HepG2 (cell line): ENCODE data around the gene DQX1. TPM values are rescaled to one million over a fixed set of nuclear protein-coding genes. Genes with fewer than 3 reads are reported as not detected.

ENCODE experiments used
- CHCHD3 ChIP-seq: sonication (generic); formaldehyde crosslinking; IDR thresholded peaks from 2 replicates; pipeline ENCODE4 v1.8.0; 2022; ENCODE audit warnings: mild to moderate bottlenecking, missing genetic modification reagents, moderate library complexity
- ELF1 ChIP-seq: sonication (generic); formaldehyde crosslinking; IDR thresholded peaks from 2 replicates; pipeline ENCODE4 v1.4.0; 2020; ENCODE audit warnings: missing genetic modification reagents
- GATAD2A ChIP-seq: IDR thresholded peaks from 2 replicates; pipeline ENCODE4 v1.6.1; 2016
- IKZF1 ChIP-seq: fragments of 450-650 bp; IDR thresholded peaks from 2 replicates; pipeline ENCODE4 v1.7.1; 2016
- ISL2 ChIP-seq: sonication (generic); formaldehyde crosslinking; IDR thresholded peaks from 2 replicates; pipeline ENCODE4 v1.5.0; 2020; ENCODE audit warnings: missing genetic modification reagents
- KDM5A ChIP-seq: fragments of 200-600 bp; sonication (generic); IDR thresholded peaks from 2 replicates; pipeline ENCODE4 v1.7.0; 2018; ENCODE audit warnings: antibody characterized with exemption, mild to moderate bottlenecking, low read length, borderline replicate concordance
- MAFG ChIP-seq: sonication (generic); formaldehyde crosslinking; IDR thresholded peaks from 2 replicates; pipeline ENCODE4 v1.5.1; 2020; ENCODE audit warnings: mild to moderate bottlenecking, missing genetic modification reagents
- NFE2 ChIP-seq: sonication (generic); formaldehyde crosslinking; IDR thresholded peaks from 2 replicates; pipeline ENCODE4 v1.4.0; 2020; ENCODE audit warnings: missing genetic modification reagents
- NONO ChIP-seq, 2 experiments: fragments of 450-650 bp in 1 of 2; sonication (generic) in 1 of 2; formaldehyde crosslinking in 1 of 2; IDR thresholded peaks in 1 of 2; conservative IDR thresholded peaks in 1 of 2; 2 replicates each; pipeline versions ENCODE4 v1.6.1 to v1.8.0; 2017 to 2022; ENCODE audit warnings: mild to moderate bottlenecking in 1 of 2, missing genetic modification reagents in 1 of 2, moderate library complexity in 1 of 2
- NR1H2 ChIP-seq: sonication (generic); formaldehyde crosslinking; IDR thresholded peaks from 2 replicates; pipeline ENCODE4 v1.8.1; 2022; ENCODE audit warnings: low read depth, missing genetic modification reagents, borderline replicate concordance
- PHF21A ChIP-seq: sonication (generic); formaldehyde crosslinking; IDR thresholded peaks from 2 replicates; pipeline ENCODE4 v1.5.0; 2020; ENCODE audit warnings: mild to moderate bottlenecking, missing genetic modification reagents
- PRPF4 ChIP-seq: fragments of 200-400 bp; formaldehyde crosslinking; IDR thresholded peaks from 2 replicates; pipeline ENCODE4 v1.6.1; 2016; ENCODE audit warnings: low read length, low read depth; ENCODE audit not compliant: poor library complexity, severe bottlenecking
- SOX6 ChIP-seq, 2 experiments: fragments of 450-650 bp in 1 of 2; sonication (generic) in 1 of 2; formaldehyde crosslinking in 1 of 2; IDR thresholded peaks; 2 replicates each; pipeline versions ENCODE4 v1.4.0 to v1.6.1; 2017 to 2020; ENCODE audit warnings: antibody characterized with exemption in 1 of 2, mild to moderate bottlenecking in 1 of 2, missing genetic modification reagents in 1 of 2
- TGIF2 ChIP-seq: IDR thresholded peaks from 2 replicates; pipeline ENCODE4 v1.6.1; 2016; ENCODE audit warnings: control low read depth, missing compliant biosample characterization
- ZFP41 ChIP-seq: sonication (generic); formaldehyde crosslinking; IDR thresholded peaks from 2 replicates; pipeline ENCODE4 v1.4.0; 2020; ENCODE audit warnings: mild to moderate bottlenecking, missing genetic modification reagents, borderline replicate concordance
- ZFP90 ChIP-seq: sonication (generic); formaldehyde crosslinking; IDR thresholded peaks from 2 replicates; pipeline ENCODE4 v1.8.0; 2022; ENCODE audit warnings: missing genetic modification reagents, mild to moderate bottlenecking, inconsistent platforms, borderline replicate concordance
- ZNF552 ChIP-seq: sonication (generic); formaldehyde crosslinking; IDR thresholded peaks from 2 replicates; pipeline ENCODE4 v1.9.0; 2022; ENCODE audit warnings: missing genetic modification reagents, mild to moderate bottlenecking, borderline replicate concordance
- ZNF562 ChIP-seq: sonication (generic); formaldehyde crosslinking; IDR thresholded peaks from 2 replicates; pipeline ENCODE4 v1.8.0; 2022; ENCODE audit warnings: missing genetic modification reagents, borderline replicate concordance
- ZNF746 ChIP-seq: sonication (generic); formaldehyde crosslinking; IDR thresholded peaks from 2 replicates; pipeline ENCODE4 v1.8.0; 2022; ENCODE audit warnings: mild to moderate bottlenecking, missing genetic modification reagents
- ZNF75D ChIP-seq: sonication (generic); formaldehyde crosslinking; IDR thresholded peaks from 2 replicates; pipeline ENCODE4 v1.8.1; 2023; ENCODE audit warnings: missing genetic modification reagents, mild to moderate bottlenecking, borderline replicate concordance
- polyA plus RNA-seq, 8 experiments: library from polyadenylated mRNA; depleted of rRNA in 3 of 8; stranded (reverse) in 7 of 8; unstranded in 1 of 8; fragments of >200 nt; fragmentation: Illumina TruSeq in 4 of 8; extraction: Trizol in 4 of 8; gene quantifications; 2 replicates each; pipeline versions ENCODE4 v1.2.1 to v1.2.3, GENCODE V29; 2011 to 2016; ENCODE audit warnings: low read depth in 4 of 8, missing spikeins in 1 of 8, mixed read lengths in 1 of 8; ENCODE audit not compliant: insufficient read depth in 1 of 8
- total RNA-seq, 5 experiments: library from RNA; depleted of rRNA; stranded (reverse); fragments of >200 nt; fragmentation: Illumina TruSeq; extraction: Trizol; gene quantifications; 2 replicates each; pipeline ENCODE4 v1.2.3, GENCODE V29; 2016; ENCODE audit warnings: low read depth in 1 of 5
- TF ChIP-seq, protein P1 (sequence below): IDR thresholded peaks from 2 replicates; pipeline ENCODE4 v1.6.1; 2012; ENCODE audit warnings: low read length, improper control_type of control experiment
- TF ChIP-seq, protein P2 (sequence below): sonication (generic); formaldehyde crosslinking; IDR thresholded peaks from 2 replicates; pipeline ENCODE4 v1.8.1; 2023; ENCODE audit warnings: mild to moderate bottlenecking, missing genetic modification reagents
- TF ChIP-seq, protein P3 (sequence below): sonication (generic); formaldehyde crosslinking; IDR thresholded peaks from 2 replicates; pipeline ENCODE4 v1.4.0; 2020; ENCODE audit warnings: missing genetic modification reagents

Gene DQX1
- total and polyA plus RNA-seq, 2 of the 13 experiments (the other 11 are each of a cell fraction or from before 2014, with no cell fraction given) = 27.6 to 89.8 TPM

DNA sequence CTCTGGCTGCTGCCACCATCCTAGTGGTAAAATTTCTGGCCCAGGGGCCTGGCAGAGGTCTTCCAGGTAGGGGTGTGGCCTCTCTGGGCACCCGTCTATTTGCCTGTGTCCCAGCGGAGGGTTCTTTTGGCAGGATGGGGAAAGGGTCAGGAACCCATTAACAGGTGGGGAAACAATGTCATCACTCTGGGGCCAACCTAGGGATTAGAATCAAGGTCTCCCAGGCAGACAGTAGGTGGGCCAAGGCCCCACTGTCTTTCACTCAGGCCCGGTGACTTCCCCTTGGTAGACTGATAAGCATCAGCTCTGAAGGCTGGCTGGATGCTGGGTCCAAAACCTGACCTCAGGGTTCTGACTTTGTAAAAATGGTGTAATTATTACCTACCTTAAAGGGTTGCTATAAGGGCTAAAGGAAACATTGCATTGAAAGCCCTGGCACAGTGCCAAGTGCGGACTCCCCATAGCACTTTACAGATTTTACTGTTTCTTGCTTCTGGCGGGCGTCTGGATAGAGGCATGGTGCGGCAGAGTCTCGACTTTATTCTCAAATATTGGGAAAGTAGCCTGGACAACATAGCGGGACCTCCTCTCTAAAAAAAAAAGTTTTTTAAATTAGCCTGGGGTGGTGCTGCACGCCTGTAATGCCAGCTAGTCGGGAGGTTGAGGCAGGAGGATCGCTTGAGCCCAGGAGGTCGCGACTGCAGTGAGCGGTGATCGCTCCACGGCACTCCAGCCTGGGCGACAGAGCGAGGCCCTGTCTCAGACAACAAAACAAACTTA is 28.8 kb downstream of the DQX1 start (continued):
- TF ChIP-seq SOX6 (IDR thresholded peaks at IDR 0.05) = no peak
- TF ChIP-seq SOX6 (CRISPR knock-in tag; IDR thresholded peaks at IDR 0.05) = peak; percentile 84
- TF ChIP-seq ZFP90 (CRISPR knock-in tag) = 0 out of 2 replicates have a peak, but pooled peaks have one; percentile 32
- TF ChIP-seq, protein P1, sequence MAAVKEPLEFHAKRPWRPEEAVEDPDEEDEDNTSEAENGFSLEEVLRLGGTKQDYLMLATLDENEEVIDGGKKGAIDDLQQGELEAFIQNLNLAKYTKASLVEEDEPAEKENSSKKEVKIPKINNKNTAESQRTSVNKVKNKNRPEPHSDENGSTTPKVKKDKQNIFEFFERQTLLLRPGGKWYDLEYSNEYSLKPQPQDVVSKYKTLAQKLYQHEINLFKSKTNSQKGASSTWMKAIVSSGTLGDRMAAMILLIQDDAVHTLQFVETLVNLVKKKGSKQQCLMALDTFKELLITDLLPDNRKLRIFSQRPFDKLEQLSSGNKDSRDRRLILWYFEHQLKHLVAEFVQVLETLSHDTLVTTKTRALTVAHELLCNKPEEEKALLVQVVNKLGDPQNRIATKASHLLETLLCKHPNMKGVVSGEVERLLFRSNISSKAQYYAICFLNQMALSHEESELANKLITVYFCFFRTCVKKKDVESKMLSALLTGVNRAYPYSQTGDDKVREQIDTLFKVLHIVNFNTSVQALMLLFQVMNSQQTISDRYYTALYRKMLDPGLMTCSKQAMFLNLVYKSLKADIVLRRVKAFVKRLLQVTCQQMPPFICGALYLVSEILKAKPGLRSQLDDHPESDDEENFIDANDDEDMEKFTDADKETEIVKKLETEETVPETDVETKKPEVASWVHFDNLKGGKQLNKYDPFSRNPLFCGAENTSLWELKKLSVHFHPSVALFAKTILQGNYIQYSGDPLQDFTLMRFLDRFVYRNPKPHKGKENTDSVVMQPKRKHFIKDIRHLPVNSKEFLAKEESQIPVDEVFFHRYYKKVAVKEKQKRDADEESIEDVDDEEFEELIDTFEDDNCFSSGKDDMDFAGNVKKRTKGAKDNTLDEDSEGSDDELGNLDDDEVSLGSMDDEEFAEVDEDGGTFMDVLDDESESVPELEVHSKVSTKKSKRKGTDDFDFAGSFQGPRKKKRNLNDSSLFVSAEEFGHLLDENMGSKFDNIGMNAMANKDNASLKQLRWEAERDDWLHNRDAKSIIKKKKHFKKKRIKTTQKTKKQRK = no peak
- TF ChIP-seq KDM5A = no peak; the same call in 1 of the 2 replicates
- no peak for TF ChIP-seq ZNF746 (CRISPR knock-in tag)
- TF ChIP-seq NR1H2 = no peak
- no peak for TF ChIP-seq PRPF4
- TF ChIP-seq, protein P2, sequence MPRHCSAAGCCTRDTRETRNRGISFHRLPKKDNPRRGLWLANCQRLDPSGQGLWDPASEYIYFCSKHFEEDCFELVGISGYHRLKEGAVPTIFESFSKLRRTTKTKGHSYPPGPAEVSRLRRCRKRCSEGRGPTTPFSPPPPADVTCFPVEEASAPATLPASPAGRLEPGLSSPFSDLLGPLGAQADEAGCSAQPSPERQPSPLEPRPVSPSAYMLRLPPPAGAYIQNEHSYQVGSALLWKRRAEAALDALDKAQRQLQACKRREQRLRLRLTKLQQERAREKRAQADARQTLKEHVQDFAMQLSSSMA = no peak
- peak; percentile 55; the same call in 1 of the 2 replicates for TF ChIP-seq TGIF2 (CRISPR knock-in tag)
- TF ChIP-seq, protein P3, sequence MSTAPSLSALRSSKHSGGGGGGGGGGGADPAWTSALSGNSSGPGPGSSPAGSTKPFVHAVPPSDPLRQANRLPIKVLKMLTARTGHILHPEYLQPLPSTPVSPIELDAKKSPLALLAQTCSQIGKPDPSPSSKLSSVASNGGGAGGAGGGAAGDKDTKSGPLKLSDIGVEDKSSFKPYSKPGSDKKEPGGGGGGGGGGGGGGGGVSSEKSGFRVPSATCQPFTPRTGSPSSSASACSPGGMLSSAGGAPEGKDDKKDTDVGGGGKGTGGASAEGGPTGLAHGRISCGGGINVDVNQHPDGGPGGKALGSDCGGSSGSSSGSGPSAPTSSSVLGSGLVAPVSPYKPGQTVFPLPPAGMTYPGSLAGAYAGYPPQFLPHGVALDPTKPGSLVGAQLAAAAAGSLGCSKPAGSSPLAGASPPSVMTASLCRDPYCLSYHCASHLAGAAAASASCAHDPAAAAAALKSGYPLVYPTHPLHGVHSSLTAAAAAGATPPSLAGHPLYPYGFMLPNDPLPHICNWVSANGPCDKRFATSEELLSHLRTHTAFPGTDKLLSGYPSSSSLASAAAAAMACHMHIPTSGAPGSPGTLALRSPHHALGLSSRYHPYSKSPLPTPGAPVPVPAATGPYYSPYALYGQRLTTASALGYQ (CRISPR knock-in tag) = no peak
- TF ChIP-seq NFE2 (CRISPR knock-in tag) = no peak
- peak; percentile 55; the same call in 1 of the 2 replicates for TF ChIP-seq PHF21A (CRISPR knock-in tag)
- TF ChIP-seq ISL2 (CRISPR knock-in tag) = peak; percentile 51; the same call in 1 of the 2 replicates
- TF ChIP-seq MAFG (CRISPR knock-in tag) = no peak
- TF ChIP-seq CHCHD3 (CRISPR knock-in tag) = no peak
- no peak for TF ChIP-seq ZNF562
- no peak for TF ChIP-seq ZNF75D (CRISPR knock-in tag)
- no peak for TF ChIP-seq ELF1 (CRISPR knock-in tag)
- no peak for TF ChIP-seq ZFP41
- peak; percentile 43; the same call in 1 of the 2 replicates for TF ChIP-seq GATAD2A (CRISPR knock-in tag)
- TF ChIP-seq IKZF1 = no peak
- TF ChIP-seq NONO (IDR thresholded peaks at IDR 0.05) = no peak
- TF ChIP-seq NONO (CRISPR knock-in tag; conservative IDR thresholded peaks at IDR 0.05) = peak; percentile 82
- TF ChIP-seq ZNF552 (CRISPR knock-in tag) = no peak
